Karpas-422 (cell line): ENCODE data around the gene CTNNA1. TPM values are rescaled to one million over a fixed set of nuclear protein-coding genes. Genes with fewer than 3 reads are reported as not detected.
"Not testable (repeated sequence)": the region's sequence is repeated elsewhere in the genome, so short reads cannot be mapped to it uniquely, and the experiment has no call there.

Source experiments
- DNase-seq: peaks from one replicate; pipeline ENCODE4 v3.0.0-alpha.2; 2015
- H2AFZ ChIP-seq: fragments of 200-600 bp; sonication (generic); 2 replicates; pipeline ENCODE4 v1.6.1; 2014; ENCODE audit warnings: antibody characterized with exemption, low read length, mixed read lengths
- H3K27ac ChIP-seq: fragments of 200-600 bp; sonication (generic); 2 replicates; pipeline ENCODE4 v1.5.1; 2014; ENCODE audit warnings: mild to moderate bottlenecking, low read length, moderate library complexity
- H3K27me3 ChIP-seq: fragments of 200-600 bp; sonication (generic); 2 replicates; pipeline ENCODE4 v1.6.1; 2014; ENCODE audit warnings: low read length, mixed read lengths
- H3K36me3 ChIP-seq: fragments of 200-600 bp; sonication (generic); 2 replicates; pipeline ENCODE4 v1.6.1; 2014; ENCODE audit warnings: low read length, mixed read lengths; ENCODE audit not compliant: insufficient read depth
- H3K4me1 ChIP-seq: fragments of 200-600 bp; sonication (generic); 2 replicates; pipeline ENCODE4 v1.6.1; 2014; ENCODE audit warnings: mild to moderate bottlenecking, low read length, mixed read lengths
- H3K4me2 ChIP-seq: fragments of 200-600 bp; sonication (generic); 2 replicates; pipeline ENCODE4 v1.6.1; 2014; ENCODE audit warnings: low read length, low read depth, mild to moderate bottlenecking; ENCODE audit not compliant: poor library complexity, severe bottlenecking
- H3K4me3 ChIP-seq: fragments of 200-600 bp; sonication (generic); 2 replicates; pipeline ENCODE4 v1.5.1; 2014; ENCODE audit warnings: mild to moderate bottlenecking, antibody characterized with exemption, low read length, mixed read lengths
- H3K79me2 ChIP-seq: fragments of 200-600 bp; sonication (generic); 2 replicates; pipeline ENCODE4 v1.6.1; 2014; ENCODE audit warnings: mild to moderate bottlenecking, low read length, mixed read lengths
- H3K9ac ChIP-seq: fragments of 200-600 bp; sonication (generic); 2 replicates; pipeline ENCODE4 v1.6.0; 2014; ENCODE audit warnings: low read length
- H3K9me2 ChIP-seq: fragments of 200-600 bp; sonication (generic), shearing (Covaris generic); replicated peaks from 2 replicates; pipeline ENCODE4 v1.6.0; 2014; ENCODE audit warnings: mild to moderate bottlenecking, low read length, moderate library complexity; ENCODE audit not compliant: insufficient read depth
- H3K9me3 ChIP-seq: fragments of 300-700, 200-600 bp; sonication (generic); 2 replicates; pipeline ENCODE4 v1.6.1; 2014; ENCODE audit warnings: low read length, mixed read lengths
- H4K20me1 ChIP-seq: fragments of 200-600 bp; sonication (generic); 2 replicates; pipeline ENCODE4 v1.6.1; 2014; ENCODE audit warnings: mild to moderate bottlenecking, antibody characterized with exemption, low read length, low read depth; ENCODE audit not compliant: insufficient read depth
- total RNA-seq: library from RNA; depleted of rRNA; stranded (reverse); fragments of >200 nt; shearing (Covaris generic); gene quantifications from 2 replicates; pipeline ENCODE4 v1.2.3, GENCODE V29; 2014; ENCODE audit warnings: low replicate concordance

Gene CTNNA1
- total RNA-seq, 1 experiment from 2014 or later = 13.2 TPM

DNA sequence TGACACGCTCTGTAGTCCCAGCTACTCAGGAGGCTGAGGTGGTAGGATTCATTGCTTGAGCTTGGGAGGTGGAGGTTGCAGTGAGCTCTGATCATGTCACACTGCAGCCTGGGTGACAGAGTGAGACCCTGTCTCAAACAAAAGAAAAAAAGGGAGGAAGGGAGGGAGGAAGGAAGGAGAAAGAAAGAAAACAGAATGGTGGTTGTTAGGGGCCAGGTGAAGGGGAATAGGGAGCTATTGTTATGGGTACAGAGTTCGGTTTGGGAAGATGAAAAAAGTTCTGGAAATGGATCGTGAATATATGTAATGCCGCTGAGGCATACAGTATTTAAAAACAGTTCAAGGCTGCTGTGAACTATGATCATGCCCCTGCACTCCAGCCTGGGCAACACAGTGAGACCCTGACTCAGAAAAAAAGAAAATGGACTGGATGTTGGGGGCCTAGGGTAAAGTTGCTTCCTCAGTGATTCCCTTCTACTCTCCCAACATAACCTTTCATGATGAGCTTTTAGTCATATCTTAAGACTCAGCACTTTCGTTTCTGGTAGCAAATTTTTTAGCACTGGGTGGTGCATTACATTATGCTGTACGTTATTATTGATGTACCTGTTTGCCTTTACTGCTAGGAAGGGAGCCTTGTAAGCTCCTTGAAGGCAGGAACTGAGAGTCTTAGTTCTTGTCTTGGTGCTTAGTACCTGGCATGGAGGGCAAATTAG, 4.0 kb downstream of the CTNNA1 start:
- no peak for DNase-seq
- Histone ChIP-seq H3K27ac (no peak overlapping the region), H3K9ac (no peak overlapping the region), H3K4me3 (no peak overlapping the region), H4K20me1 (0 out of 2 replicates have a peak, but pooled peaks cover 4% of the 10 kb centered on the region), H3K27me3 (peaks cover 7% of the 10 kb centered on the region; the same call in 1 of the 2 replicates), H2AFZ (no peak overlapping the region), H3K79me2 (no peaks in the 10 kb centered on the region), H3K9me3 (no peaks in the 10 kb centered on the region), H3K4me1 (peaks cover 15% of the 10 kb centered on the region), H3K36me3 (no peaks in the 10 kb centered on the region), H3K9me2 (no peaks in the 10 kb centered on the region), H3K4me2 (no peak overlapping the region)

- no peak overlapping the region for H3K27ac ChIP-seq
- H3K27me3 ChIP-seq = no peaks in the 10 kb centered on the region
- no peaks in the 10 kb centered on the region for H3K79me2 ChIP-seq
- H4K20me1 ChIP-seq = no peaks in the 10 kb centered on the region
- H3K4me1 ChIP-seq = no peaks in the 10 kb centered on the region
- H3K4me2 ChIP-seq = no peak overlapping the region
- H3K36me3 ChIP-seq = no peaks in the 10 kb centered on the region
- no peak for DNase-seq
- H3K9ac ChIP-seq = no peak overlapping the region
- H3K4me3 ChIP-seq = no peak overlapping the region
- H3K9me2 ChIP-seq = no peaks in the 10 kb centered on the region
- H3K9me3 ChIP-seq = no peaks in the 10 kb centered on the region
- H2AFZ ChIP-seq = no peak overlapping the region
These were observed 7.4 kb downstream of the CTNNA1 start for GRCh38 chr5:138760448-138761110.

- DNase-seq, H3K36me3 ChIP-seq: not testable (repeated sequence)
These were observed 7.9 kb downstream of the CTNNA1 start for GRCh38 chr5:138761115-138761514.

GRCh38 chr5:138761670-138762069, 8.4 kb downstream of the CTNNA1 start:
- H3K36me3 ChIP-seq, H3K9me3 ChIP-seq, H3K9ac ChIP-seq, H3K27ac ChIP-seq, H3K9me2 ChIP-seq, H3K4me1 ChIP-seq, H3K79me2 ChIP-seq, H2AFZ ChIP-seq, H3K4me3 ChIP-seq, H4K20me1 ChIP-seq, H3K4me2 ChIP-seq, DNase-seq, H3K27me3 ChIP-seq: not testable (repeated sequence)

More at GRCh38 chr5:138761115-138761514, 7.9 kb downstream of the CTNNA1 start:
- not testable (repeated sequence) for H3K27ac ChIP-seq, H3K4me3 ChIP-seq, H3K79me2 ChIP-seq, H3K27me3 ChIP-seq, H3K4me2 ChIP-seq, H2AFZ ChIP-seq, H3K9me3 ChIP-seq, H3K4me1 ChIP-seq, H3K9me2 ChIP-seq, H4K20me1 ChIP-seq, H3K9ac ChIP-seq

DNA sequence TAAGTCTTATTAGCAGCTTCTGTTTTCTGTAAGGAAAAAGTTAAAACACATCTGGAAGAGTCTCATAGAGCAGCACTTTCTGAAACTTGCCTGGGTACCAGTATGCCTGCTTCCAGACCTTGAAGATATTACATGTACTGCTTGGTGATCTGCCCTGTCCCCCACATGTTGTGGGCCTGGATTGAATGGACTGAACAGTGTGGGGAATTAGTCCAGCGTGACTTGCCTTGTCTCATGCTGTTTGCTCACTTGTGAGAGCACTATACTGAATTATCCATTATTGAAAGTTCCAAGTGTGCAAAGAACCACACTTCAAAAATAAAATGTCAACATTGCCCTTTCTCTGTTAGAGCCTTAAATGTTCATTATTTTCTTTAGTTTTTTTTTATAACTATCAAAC, 8.9 kb downstream of the CTNNA1 start:
- H3K36me3 ChIP-seq = no peaks in the 10 kb centered on the region
- no peak overlapping the region for H3K4me3 ChIP-seq
- H3K4me1 ChIP-seq = no peaks in the 10 kb centered on the region
- no peaks in the 10 kb centered on the region for H3K27me3 ChIP-seq
- no peak overlapping the region for H3K9ac ChIP-seq
- no peaks in the 10 kb centered on the region for H4K20me1 ChIP-seq
- no peak overlapping the region for H3K4me2 ChIP-seq
- no peak overlapping the region for H3K27ac ChIP-seq
- H3K9me3 ChIP-seq = no peaks in the 10 kb centered on the region
- H3K9me2 ChIP-seq = no peaks in the 10 kb centered on the region
- DNase-seq = no peak
- no peak overlapping the region for H2AFZ ChIP-seq
- H3K79me2 ChIP-seq = no peaks in the 10 kb centered on the region

DNA sequence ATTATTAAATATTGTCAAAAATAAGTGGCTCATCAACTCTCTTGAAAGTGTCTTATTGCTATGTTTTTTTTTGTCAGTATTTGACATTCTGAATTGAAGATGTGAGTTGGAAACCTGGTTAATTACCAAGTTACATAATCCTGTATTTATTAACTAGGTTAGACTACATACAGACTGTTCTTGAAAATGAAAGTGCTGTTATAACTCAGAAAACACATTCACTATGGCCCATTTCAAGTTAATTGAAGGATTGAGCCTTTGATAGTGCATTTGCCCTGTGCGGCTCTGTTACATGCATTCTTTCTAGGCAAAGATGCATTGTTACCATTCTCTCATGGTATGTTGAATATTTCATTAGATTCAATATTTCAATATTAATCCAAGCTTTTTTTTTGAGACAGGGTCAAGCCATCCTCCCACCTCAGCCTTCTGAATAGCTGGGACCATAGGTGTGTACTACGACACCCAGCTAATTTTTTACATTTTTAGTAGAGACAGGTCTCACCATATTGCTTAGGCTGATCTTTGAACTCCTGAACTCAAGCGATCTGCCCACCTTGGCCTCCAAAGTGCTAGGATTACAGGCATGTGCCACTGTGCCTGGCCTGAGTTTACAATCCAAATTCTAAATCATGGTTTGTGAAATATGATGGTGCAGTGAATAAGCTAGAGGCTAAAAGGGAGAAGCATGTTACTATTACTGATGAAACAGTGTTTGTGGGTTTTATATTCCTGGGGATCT, 10.0 kb downstream of the CTNNA1 start:
- Histone ChIP-seq H4K20me1 (no peaks in the 10 kb centered on the region), H3K9me2 (no peaks in the 10 kb centered on the region), H3K27me3 (no peaks in the 10 kb centered on the region), H3K27ac (no peak overlapping the region), H3K4me1 (no peaks in the 10 kb centered on the region), H3K79me2 (no peaks in the 10 kb centered on the region), H3K9ac (no peak overlapping the region), H2AFZ (no peak overlapping the region), H3K36me3 (no peaks in the 10 kb centered on the region), H3K9me3 (no peaks in the 10 kb centered on the region), H3K4me2 (no peak overlapping the region), H3K4me3 (no peak overlapping the region)
- no peak for DNase-seq

DNA sequence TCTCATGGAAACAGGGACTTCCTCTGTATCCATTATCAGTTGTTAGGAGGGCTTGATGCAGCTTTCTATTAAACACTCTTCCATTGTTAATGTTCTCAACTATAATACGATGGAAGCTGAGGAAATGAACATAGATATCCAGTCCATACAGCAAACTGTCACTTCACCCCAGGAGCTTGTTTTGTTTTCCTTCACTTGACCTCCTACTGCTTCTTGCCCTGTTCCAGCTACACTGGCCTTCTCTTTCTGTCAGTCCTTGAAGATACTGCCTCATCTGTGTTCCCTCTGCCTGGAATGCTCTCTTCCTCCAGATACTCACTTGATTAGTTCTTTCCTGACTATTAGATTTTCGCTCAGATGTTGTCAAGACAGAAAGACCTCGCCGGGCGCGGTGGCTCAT, 17.1 kb downstream of the CTNNA1 start:
- H3K79me2 ChIP-seq = no peaks in the 10 kb centered on the region
- H4K20me1 ChIP-seq = no peaks in the 10 kb centered on the region

GRCh38 chr5:138770977-138771376, 17.8 kb downstream of the CTNNA1 start:
- DNase-seq = no peak
- H3K4me2 ChIP-seq = no peak overlapping the region
- no peaks in the 10 kb centered on the region for H3K9me2 ChIP-seq
- H3K4me3 ChIP-seq = no peak overlapping the region
- H3K9me3 ChIP-seq = no peaks in the 10 kb centered on the region
- no peak overlapping the region for H2AFZ ChIP-seq
- no peaks in the 10 kb centered on the region for H3K36me3 ChIP-seq
- H3K27me3 ChIP-seq = no peaks in the 10 kb centered on the region
- H3K27ac ChIP-seq = no peak overlapping the region
- H3K4me1 ChIP-seq = no peaks in the 10 kb centered on the region
- H3K79me2 ChIP-seq = no peaks in the 10 kb centered on the region
- H3K9ac ChIP-seq = no peak overlapping the region
- no peaks in the 10 kb centered on the region for H4K20me1 ChIP-seq

More for the DNA sequence above, 17.1 kb downstream of the CTNNA1 start:
- Histone ChIP-seq H3K9me2 (no peaks in the 10 kb centered on the region), H2AFZ (no peak overlapping the region), H3K27me3 (no peaks in the 10 kb centered on the region), H3K9ac (no peak overlapping the region), H3K36me3 (no peaks in the 10 kb centered on the region), H3K4me2 (no peak overlapping the region), H3K27ac (no peak overlapping the region), H3K9me3 (no peaks in the 10 kb centered on the region), H3K4me1 (no peaks in the 10 kb centered on the region), H3K4me3 (no peak overlapping the region)
- DNase-seq = no peak
